T47D (cell line): Measurements from ENCODE around the gene ERFE.

Experiments used
- DNase-seq, 2 experiments: peaks; one replicate each; pipeline versions ENCODE4 v3.0.0 to v3.0.0-alpha.2; 2011 to 2012; ENCODE audit warnings: low read depth in 1 of 2, low spot score in 1 of 2
- JUND ChIP-seq: IDR thresholded peaks from 2 replicates; pipeline ENCODE4 v1.6.1; 2012; ENCODE audit warnings: low read depth
- in situ Hi-C: cut with HindIII; loops from 2 replicates; pipeline ENCODE4 v1.10.0; 2016; ENCODE audit warnings: low sequenced_read_pairs, low pct_unique_long_range_greater_than_20kb

The ERFE gene

GRCh38 chr2:238128534-238129001 is 30.2 kb upstream of the ERFE start:
- in situ Hi-C loops: no loop called here
- no peak for DNase-seq
- no peak for TF ChIP-seq JUND

- in situ Hi-C loops: no loop called here
- no peak for DNase-seq
- no peak for TF ChIP-seq JUND
Observed at GRCh38 chr2:238129166-238130010, 29.4 kb upstream of the ERFE start.

GRCh38 chr2:238130111-238130695 is 28.6 kb upstream of the ERFE start:
- no peak for DNase-seq
- no peak for TF ChIP-seq JUND
- in situ Hi-C loops: no loop called here

GRCh38 chr2:238130696-238131628 is 27.8 kb upstream of the ERFE start:
- in situ Hi-C loops: no loop called here
- no peak for TF ChIP-seq JUND

GRCh38 chr2:238131761-238132462 is 26.9 kb upstream of the ERFE start:
- no peak for DNase-seq
- in situ Hi-C loops: no loop called here
- no peak for TF ChIP-seq JUND

More at GRCh38 chr2:238130696-238131628, 27.8 kb upstream of the ERFE start:
- no peak for DNase-seq

- no peak for DNase-seq
- in situ Hi-C loops: no loop called here
- no peak for TF ChIP-seq JUND
Observed at GRCh38 chr2:238132463-238133450, 26.0 kb upstream of the ERFE start.

- no peak for TF ChIP-seq JUND
- no peak for DNase-seq
- in situ Hi-C loops: no loop called here
Observed at GRCh38 chr2:238133499-238134392, 25.0 kb upstream of the ERFE start.

GRCh38 chr2:238134393-238134785 is 24.4 kb upstream of the ERFE start:
- TF ChIP-seq JUND: no peak
- no peak for DNase-seq
- in situ Hi-C loops: no loop called here

GRCh38 chr2:238135601-238136150 is 23.1 kb upstream of the ERFE start:
- no peak for DNase-seq
- in situ Hi-C loops: no loop called here
- no peak for TF ChIP-seq JUND
